Lower leg skin (tissue), 4 donors: Measurements from ENCODE around the gene PARP15. TPM values are rescaled to one million over a fixed set of nuclear protein-coding genes. Genes with fewer than 3 reads are reported as not detected.

Source experiments
- DNase-seq, 2 donors: peaks; one replicate each; pipeline ENCODE4 v3.0.0-alpha.2; 2019; ENCODE audit warnings: low spot score in 2 of 2
- H3K4me3 ChIP-seq: fragments of 200-600 bp; sonication (generic); 2 replicates; pipeline ENCODE4 v1.5.1; 2017; ENCODE audit warnings: mild to moderate bottlenecking, low read depth; ENCODE audit not compliant: poor library complexity, severe bottlenecking
- CTCF ChIP-seq, 3 donors: fragments of 450-650 bp; IDR thresholded peaks; one replicate each; pipeline ENCODE4 v1.5.1; 2016; ENCODE audit warnings: antibody characterized with exemption in 3 of 3, mild to moderate bottlenecking in 3 of 3, moderate library complexity in 2 of 3
- POLR2A ChIP-seq, 2 donors: fragments of 450-650 bp; IDR thresholded peaks; one replicate each; pipeline ENCODE4 v1.6.1; 2016 to 2017; ENCODE audit warnings: antibody characterized with exemption in 2 of 2, mild to moderate bottlenecking in 1 of 2, moderate library complexity in 1 of 2
- WGBS, 2 donors: methylation state at CpG; one replicate each; pipeline ENCODE4 v1.1.5; 2018; 5-methylcytosine and 5-hydroxymethylcytosine counted together
- intact Hi-C: fragments of 100-400 bp; cut with DNase I; formaldehyde crosslinking; loops from one replicate; pipeline ENCODE4 v1.15.0; 2023; ENCODE audit warnings: low total_unique reads
- total RNA-seq, 4 donors: library from RNA; depleted of rRNA; stranded (reverse); fragments of >200 nt; gene quantifications; one replicate each; pipeline ENCODE4 v1.1.0, GENCODE V29; 2016

Gene PARP15
- total RNA-seq, 4 donors from 2014 or later = 0.29 to 0.71 (median 0.38) TPM; not detected in 1

GRCh38 chr3:122536632-122537001 lies 40.8 kb upstream of the PARP15 start:
- no peak overlapping the region for H3K4me3 ChIP-seq
- DNase-seq = no peak
- intact Hi-C loops = no loop called here
- TF ChIP-seq POLR2A (IDR thresholded peaks at IDR 0.05) (no peak), CTCF (IDR thresholded peaks at IDR 0.05) (no peak)
- 67 to 72% methylated on average over 3 of the region's 3 CpGs for WGBS, 2 donors

- intact Hi-C loops = no loop called here
- 88 to 89% methylated on average over 7 of the region's 7 CpGs for WGBS, 2 donors
- no peak for DNase-seq
- H3K4me3 ChIP-seq = no peak overlapping the region
- TF ChIP-seq CTCF (IDR thresholded peaks at IDR 0.05) = no peak
- no peak for TF ChIP-seq POLR2A (IDR thresholded peaks at IDR 0.05)
Observed at GRCh38 chr3:122538956-122539490, 38.4 kb upstream of the PARP15 start.

- TF ChIP-seq CTCF (IDR thresholded peaks at IDR 0.05) (no peak), POLR2A (IDR thresholded peaks at IDR 0.05) (no peak)
Observed at GRCh38 chr3:122546151-122546550, 31.3 kb upstream of the PARP15 start.

GRCh38 chr3:122548076-122548475 lies 29.4 kb upstream of the PARP15 start:
- no peak for DNase-seq
- H3K4me3 ChIP-seq = no peak overlapping the region
- WGBS, 2 donors = 65% methylated on average over 3 of the region's 3 CpGs
- TF ChIP-seq CTCF (IDR thresholded peaks at IDR 0.05) (no peak), POLR2A (IDR thresholded peaks at IDR 0.05) (no peak)
- intact Hi-C loops = no loop called here

More at GRCh38 chr3:122546151-122546550, 31.3 kb upstream of the PARP15 start:
- no peak for DNase-seq
- intact Hi-C loops = no loop called here
- no peak overlapping the region for H3K4me3 ChIP-seq
- 93 to 96% methylated on average over 5 of the region's 5 CpGs for WGBS, 2 donors

GRCh38 chr3:122548619-122549018 lies 28.8 kb upstream of the PARP15 start:
- no peak overlapping the region for H3K4me3 ChIP-seq
- intact Hi-C loops = no loop called here
- TF ChIP-seq CTCF (IDR thresholded peaks at IDR 0.05) = no peak
- TF ChIP-seq POLR2A (IDR thresholded peaks at IDR 0.05) = no peak
- WGBS, 2 donors = 81 to 82% methylated on average over 1 of the region's 1 CpG
- no peak for DNase-seq

- intact Hi-C loops = no loop called here
- TF ChIP-seq POLR2A (IDR thresholded peaks at IDR 0.05) = no peak
- no peak for TF ChIP-seq CTCF (IDR thresholded peaks at IDR 0.05)
- DNase-seq = no peak
- H3K4me3 ChIP-seq = no peak overlapping the region
- 62 to 79% methylated on average over 3 of the region's 3 CpGs for WGBS, 2 donors
Observed at GRCh38 chr3:122553171-122553570, 24.3 kb upstream of the PARP15 start.
